Endothelial cell of umbilical vein (primary cell): ENCODE data around the gene ZBTB44. TPM values are rescaled to one million over a fixed set of nuclear protein-coding genes. Genes with fewer than 3 reads are reported as not detected.

Experiments
- BruUV-seq: library from RNA; stranded (reverse); fragments of 400-500 nt; replicated peaks from 2 replicates; lab custom pipeline; 2021; lab: Mats Ljungman, UMichigan
- CTCF ChIA-PET: fragments of 300-600, 350-600 bp; sonication (Branson Sonifier 250); formaldehyde crosslinking; loops from one replicate; lab custom pipeline; 2021; ENCODE audit warnings: antibody characterized with exemption, inconsistent platforms; lab: Charles Lee
- POLR2A ChIA-PET: fragments of 300-600, 350-600 bp; sonication (Branson Sonifier 250); formaldehyde crosslinking; loops from one replicate; lab custom pipeline; 2021; ENCODE audit warnings: antibody characterized with exemption, inconsistent platforms; lab: Charles Lee
- DNase-seq: peaks from one replicate; pipeline ENCODE4 v3.0.0-alpha.2; 2011; ENCODE audit warnings: low read depth, low spot score
- FAIRE-seq: peaks from 2 replicates; lab custom pipeline; 2011; peaks lifted over from hg19 to GRCh38; lab: Jason Lieb, UNC
- H2AFZ ChIP-seq: 2 replicates; pipeline ENCODE4 v1.6.0; 2012; ENCODE audit warnings: low read depth, low read length, control low read depth, inconsistent platforms
- H3K27ac ChIP-seq: 2 replicates; pipeline ENCODE4 v1.5.1; 2011; ENCODE audit warnings: low read depth, mild to moderate bottlenecking, control low read depth, low read length, moderate library complexity; ENCODE audit not compliant: insufficient read depth
- H3K27me3 ChIP-seq, 2 experiments: 2 replicates each; pipeline versions ENCODE4 v1.6.0 to v1.6.1; 2011; ENCODE audit warnings: low read length in 2 of 2, mixed read lengths in 1 of 2; ENCODE audit not compliant: control insufficient read depth in 2 of 2, insufficient read depth in 2 of 2
- H3K36me3 ChIP-seq, 2 experiments: 2 replicates in 1 of 2; 3 replicates in 1 of 2; pipeline ENCODE4 v1.5.1; 2011; ENCODE audit warnings: low read length in 2 of 2, mild to moderate bottlenecking in 1 of 2, moderate library complexity in 1 of 2; ENCODE audit not compliant: control insufficient read depth in 2 of 2, insufficient read depth in 2 of 2; ENCODE audit errors: extremely low read depth in 1 of 2
- H3K4me1 ChIP-seq: 3 replicates; pipeline ENCODE4 v1.5.1; 2011; ENCODE audit warnings: mild to moderate bottlenecking, low read length; ENCODE audit not compliant: control insufficient read depth, insufficient read depth; ENCODE audit errors: extremely low read depth
- H3K4me2 ChIP-seq: 2 replicates; pipeline ENCODE4 v1.6.1; 2011; ENCODE audit warnings: low read length, control low read depth, mixed read lengths; ENCODE audit not compliant: insufficient read depth
- H3K4me3 ChIP-seq, 3 experiments: fragments of 200-600 bp in 1 of 3; sonication (generic), shearing (Covaris generic) in 1 of 3; replicated peaks in 1 of 3; 2 replicates each; pipeline ENCODE4 v1.5.1; 2011 to 2016; ENCODE audit warnings: control low read depth in 3 of 3, low read length in 3 of 3, mild to moderate bottlenecking in 2 of 3, inconsistent platforms in 1 of 3, low read depth in 1 of 3, moderate library complexity in 1 of 3; ENCODE audit not compliant: insufficient read depth in 1 of 3
- H3K79me2 ChIP-seq: 2 replicates; pipeline ENCODE4 v1.6.0; 2012; ENCODE audit warnings: low read length, inconsistent platforms; ENCODE audit not compliant: control insufficient read depth, insufficient read depth
- H3K9ac ChIP-seq: replicated peaks from 2 replicates; pipeline ENCODE3; 2011; ENCODE audit warnings: low read length, control low read depth; ENCODE audit not compliant: insufficient read depth; ENCODE audit errors: extremely low read depth
- H3K9me1 ChIP-seq: replicated peaks from 3 replicates; pipeline ENCODE4 v1.6.0; 2011; ENCODE audit warnings: mild to moderate bottlenecking, low read length; ENCODE audit not compliant: control insufficient read depth, insufficient read depth; ENCODE audit errors: extremely low read depth
- H3K9me3 ChIP-seq: replicated peaks from 2 replicates; pipeline ENCODE4 v1.5.1; 2012; ENCODE audit warnings: low read length, inconsistent platforms; ENCODE audit not compliant: control insufficient read depth, insufficient read depth
- H4K20me1 ChIP-seq: replicated peaks from 2 replicates; pipeline ENCODE3; 2011; ENCODE audit warnings: mild to moderate bottlenecking, low read length; ENCODE audit not compliant: control insufficient read depth, insufficient read depth; ENCODE audit errors: extremely low read depth
- EZH2 ChIP-seq: IDR thresholded peaks from 2 replicates; pipeline ENCODE4 v1.6.1; 2012; ENCODE audit warnings: borderline replicate concordance, low read depth, mild to moderate bottlenecking, moderate library complexity, low read length, inconsistent platforms; ENCODE audit not compliant: severe bottlenecking
- FOS ChIP-seq: IDR thresholded peaks from 2 replicates; pipeline ENCODE4 v1.6.1; 2011; ENCODE audit warnings: mild to moderate bottlenecking, low read length, moderate library complexity, borderline replicate concordance; ENCODE audit not compliant: insufficient read depth
- JUN ChIP-seq: IDR thresholded peaks from 2 replicates; pipeline ENCODE4 v1.6.1; 2011; ENCODE audit warnings: borderline replicate concordance, low read depth; ENCODE audit not compliant: insufficient read length, insufficient read depth
- POLR2A ChIP-seq: IDR thresholded peaks from 2 replicates; pipeline ENCODE4 v1.6.1; 2012; ENCODE audit warnings: low read depth, mild to moderate bottlenecking, control low read depth, low read length
- POLR2AphosphoS5 ChIP-seq: IDR thresholded peaks from 2 replicates; pipeline ENCODE4 v1.6.1; 2012; ENCODE audit warnings: low read depth, mild to moderate bottlenecking, control low read depth, low read length, moderate library complexity; ENCODE audit not compliant: insufficient read depth
- dilution Hi-C: fragments of 300-500 bp; cut with MboI; formaldehyde crosslinking; loops from one replicate; pipeline ENCODE4 v1.15.0; 2019; ENCODE audit warnings: low sequenced_read_pairs; ENCODE audit not compliant: extremely low pct_ligation_motif_present
- intact Hi-C: fragments of 100-400 bp; cut with micrococcal nuclease; formaldehyde crosslinking; loops from one replicate; pipeline ENCODE4 v1.10.0; 2022
- polyA plus RNA-seq, 4 experiments: library from polyadenylated mRNA; depleted of rRNA in 3 of 4; stranded (reverse) in 3 of 4; unstranded in 1 of 4; fragments of >200 nt; gene quantifications; 2 replicates each; pipeline versions ENCODE4 v1.2.1 to v1.2.3, GENCODE V29; 2011 to 2012; ENCODE audit warnings: missing spikeins in 1 of 4
- total RNA-seq: library from RNA; stranded (reverse); gene quantifications from 2 replicates; pipeline ENCODE4 v1.2.3, GENCODE V29; 2021
- TF ChIP-seq, protein P1 (sequence below), 2 donors: IDR thresholded peaks; 1 replicate in 1 of 2; 2 replicates in 1 of 2; pipeline ENCODE4 v1.5.1; 2011; ENCODE audit warnings: low read length in 2 of 2, mild to moderate bottlenecking in 2 of 2, moderate library complexity in 2 of 2, control low read depth in 1 of 2, inconsistent platforms in 1 of 2, low read depth in 1 of 2; ENCODE audit not compliant: insufficient read depth in 1 of 2; ENCODE audit errors: extremely low read depth in 1 of 2

Gene ZBTB44
- total and polyA plus RNA-seq, 2 donors (not counting 3 experiments of a cell fraction or from before 2014, with no cell fraction given) = 8.7 to 24.4 TPM

DNA sequence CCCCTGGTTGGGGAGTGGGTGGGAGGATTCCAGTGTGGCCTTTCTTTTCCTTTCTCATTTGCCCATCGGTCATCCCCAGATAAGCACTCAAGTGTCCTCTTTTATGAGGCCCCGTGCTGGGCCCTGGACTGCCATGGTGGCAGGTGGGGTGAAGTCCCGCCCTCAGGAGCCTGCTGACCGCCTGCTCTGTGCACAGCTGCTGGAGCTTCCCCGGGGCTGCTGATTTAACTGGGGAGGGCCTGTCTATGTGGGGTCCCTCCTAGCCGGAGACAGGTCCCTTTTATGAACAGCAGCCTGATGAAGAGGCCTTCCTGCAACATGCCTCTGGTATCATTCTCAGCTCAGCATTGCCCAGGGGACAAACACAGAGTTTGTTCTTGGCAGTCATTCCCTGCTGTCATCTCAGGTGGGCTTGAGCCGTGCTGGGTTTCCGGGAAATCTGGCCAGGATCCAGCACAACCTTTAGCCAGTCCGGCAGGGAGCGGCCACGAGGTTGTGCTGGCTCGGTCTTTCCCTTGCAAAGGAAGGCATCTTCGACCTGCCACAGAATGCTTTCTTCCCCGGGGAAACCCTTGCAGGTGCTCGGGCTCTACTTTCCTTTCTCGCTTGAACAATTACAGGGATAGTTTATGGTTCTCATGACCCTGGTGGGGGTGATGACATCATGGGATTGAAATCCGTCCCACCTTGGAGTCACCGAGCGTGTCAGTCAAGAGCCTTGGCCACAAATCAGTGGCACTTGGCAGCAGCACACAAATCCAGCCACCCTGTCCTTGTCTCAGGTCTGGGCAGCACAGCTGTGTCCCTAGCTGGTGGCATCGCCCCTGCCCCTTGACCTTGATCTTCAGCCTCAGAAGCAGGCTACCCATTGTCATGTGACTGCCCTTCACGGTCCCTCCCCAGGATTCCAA lies 135.1 kb downstream of the ZBTB44 start:
- Histone ChIP-seq H3K4me3 (no peak overlapping the region), H3K4me2 (no peak overlapping the region), H3K79me2 (no peaks in the 10 kb centered on the region), H3K36me3 (no peaks in the 10 kb centered on the region), H3K9me1 (no peaks in the 10 kb centered on the region), H3K27ac (no peak overlapping the region), H2AFZ (no peak overlapping the region), H4K20me1 (no peaks in the 10 kb centered on the region), H3K9ac (no peak overlapping the region), H3K9me3 (no peaks in the 10 kb centered on the region), H3K27me3 (no peaks in the 10 kb centered on the region), H3K4me1 (no peaks in the 10 kb centered on the region)
- DNase-seq (no peak), FAIRE-seq (no peak)
- ChIA-PET POLR2A (no interaction called here), CTCF (no interaction called here)
- BruUV-seq = no TSS peak
- dilution Hi-C loops (no loop called here), intact Hi-C loops (no loop called here)
- TF ChIP-seq, protein P1, sequence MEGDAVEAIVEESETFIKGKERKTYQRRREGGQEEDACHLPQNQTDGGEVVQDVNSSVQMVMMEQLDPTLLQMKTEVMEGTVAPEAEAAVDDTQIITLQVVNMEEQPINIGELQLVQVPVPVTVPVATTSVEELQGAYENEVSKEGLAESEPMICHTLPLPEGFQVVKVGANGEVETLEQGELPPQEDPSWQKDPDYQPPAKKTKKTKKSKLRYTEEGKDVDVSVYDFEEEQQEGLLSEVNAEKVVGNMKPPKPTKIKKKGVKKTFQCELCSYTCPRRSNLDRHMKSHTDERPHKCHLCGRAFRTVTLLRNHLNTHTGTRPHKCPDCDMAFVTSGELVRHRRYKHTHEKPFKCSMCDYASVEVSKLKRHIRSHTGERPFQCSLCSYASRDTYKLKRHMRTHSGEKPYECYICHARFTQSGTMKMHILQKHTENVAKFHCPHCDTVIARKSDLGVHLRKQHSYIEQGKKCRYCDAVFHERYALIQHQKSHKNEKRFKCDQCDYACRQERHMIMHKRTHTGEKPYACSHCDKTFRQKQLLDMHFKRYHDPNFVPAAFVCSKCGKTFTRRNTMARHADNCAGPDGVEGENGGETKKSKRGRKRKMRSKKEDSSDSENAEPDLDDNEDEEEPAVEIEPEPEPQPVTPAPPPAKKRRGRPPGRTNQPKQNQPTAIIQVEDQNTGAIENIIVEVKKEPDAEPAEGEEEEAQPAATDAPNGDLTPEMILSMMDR (IDR thresholded peaks at IDR 0.05; ENCODE audit: extremely low read depth in 1 of 2, insufficient read depth in 1 of 2, low read depth in 1 of 2, low read length in 2 of 2) = no peak
- TF ChIP-seq JUN = no peak
- TF ChIP-seq EZH2 = no peak
- no peak for TF ChIP-seq POLR2AphosphoS5
- no peak for TF ChIP-seq POLR2A
- TF ChIP-seq FOS = no peak
